ENCODE results near the gene GCNA. TPM values are rescaled to one million over a fixed set of nuclear protein-coding genes. Genes with fewer than 3 reads are reported as not detected.

GCNA gene
- total and polyA plus RNA-seq, 2 of the 13 experiments (the other 11 are each of a cell fraction or from before 2014, with no cell fraction given): 0.38 to 0.66 TPM

DNA sequence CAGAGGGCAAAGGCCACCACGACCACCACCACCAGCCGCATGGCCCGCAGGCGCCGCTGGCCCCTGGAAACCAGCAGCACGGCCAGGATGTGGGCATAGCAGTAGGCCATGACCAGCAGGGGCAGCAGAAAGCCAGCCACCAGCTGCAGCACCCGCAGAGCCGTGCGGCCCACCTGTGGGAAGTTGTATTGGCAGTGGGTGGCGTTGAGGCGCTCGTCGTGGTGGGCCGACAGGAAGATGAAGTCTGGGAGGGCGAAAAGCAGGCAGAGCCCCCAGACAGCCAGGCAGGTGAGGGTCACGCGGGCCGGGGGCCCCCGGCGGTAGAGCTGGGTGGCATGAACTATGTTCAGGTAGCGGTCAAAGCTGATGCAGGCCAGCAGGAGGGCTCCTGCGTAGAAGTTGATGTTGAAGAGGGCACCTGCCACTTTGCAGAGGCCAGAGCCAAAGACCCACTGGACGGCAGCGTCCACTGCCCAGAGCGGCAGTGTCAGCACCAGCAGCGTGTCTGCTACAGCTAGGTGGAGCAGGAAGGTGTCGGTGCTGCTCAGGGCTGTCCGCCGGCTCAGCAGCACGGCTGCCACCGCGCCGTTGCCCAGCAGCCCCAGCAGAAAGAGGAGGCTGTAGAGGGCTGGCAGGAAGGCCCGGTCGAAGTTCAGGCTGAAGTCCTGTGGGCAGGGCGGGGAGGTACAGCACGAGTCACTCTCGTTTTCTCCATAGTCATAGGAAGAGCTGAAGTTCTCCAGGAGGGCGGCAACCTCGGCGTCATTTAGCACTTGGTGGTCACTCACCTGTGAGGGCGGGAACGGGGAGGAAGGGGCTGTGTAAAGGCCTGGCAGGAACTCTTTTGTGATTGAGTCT, 38.7 kb downstream of the GCNA start:
- peak overlapping the region; percentile 36; the same call in 1 of the 2 replicates for H3K9ac ChIP-seq (ENCODE audit: insufficient read depth, low read depth, low read length)
- H3K4me3 ChIP-seq (replicated peaks in 1 of 3; ENCODE audit: insufficient read depth in 1 of 3, low read depth in 2 of 3, low read length in 3 of 3): peak overlapping the region; percentile 38 to 66 (median 45); a peak in 5 of 6 replicates
- in situ Hi-C loops (cut with HindIII; ENCODE audit: extremely low pct_ligation_motif_present, low pct_unique_long_range_greater_than_20kb) (no loop called here), intact Hi-C loops (cut with micrococcal nuclease; ENCODE audit: unreplicated experiment) (loop anchor here (2.0 kb wide), 1 partner anchor 34 kb away; no protein-coding TSS in a partner anchor)
- no peaks in the 10 kb centered on the region for H3K36me3 ChIP-seq (replicated peaks in 1 of 2; ENCODE audit: control insufficient read depth in 1 of 2, insufficient read depth in 2 of 2, low read length in 2 of 2)
- H3K27me3 ChIP-seq (ENCODE audit: control insufficient read depth in 1 of 2, insufficient read depth in 2 of 2, low read length in 2 of 2): no peaks in the 10 kb centered on the region
- H3K9me3 ChIP-seq (ENCODE audit: low read length): no peaks in the 10 kb centered on the region
- no peak overlapping the region for H2AFZ ChIP-seq (ENCODE audit: low read length)
- CTCF ChIA-PET (ENCODE audit: low intra/inter-chr PET ratio, low total read pairs): interaction anchor here (0.8 to 0.9 kb wide), 2 partner anchors 34 to 35 kb away, joined by 3 to 6 read pairs; no protein-coding TSS in a partner anchor
- WGBS (ENCODE audit: low lambda C conversion rate): 50% methylated on average over 4 of the region's 43 CpGs
- ATAC-seq (peak; percentile 92), FAIRE-seq (peak; percentile 8), DNase-seq (ENCODE audit: low spot score) (peak; percentile 31)
- H4K20me1 ChIP-seq (ENCODE audit: insufficient read depth, low read length): no peaks in the 10 kb centered on the region
- POLR2A ChIA-PET: interaction anchor here (0.8 kb wide), 1 partner anchor 12 kb away, joined by 4 read pairs; no protein-coding TSS in a partner anchor
- H3K79me2 ChIP-seq (ENCODE audit: insufficient read depth, low read length): no peaks in the 10 kb centered on the region
- H3K4me2 ChIP-seq (ENCODE audit: low read depth, low read length): peak overlapping the region; percentile 88
- BruUV-seq (replicated peaks): no TSS peak
- H3K4me1 ChIP-seq (ENCODE audit: insufficient read depth, low read length): peaks cover 9% of the 10 kb centered on the region
- no peak overlapping the region for H3K27ac ChIP-seq (ENCODE audit: extremely low read length, insufficient read depth, low read length)
- TF ChIP-seq NRL (CRISPR knock-in tag; IDR thresholded peaks at IDR 0.05; ENCODE audit: borderline replicate concordance) (no peak), HNF4A (CRISPR knock-in tag; IDR thresholded peaks at IDR 0.05) (peak; percentile 76), TBX3 (IDR thresholded peaks at IDR 0.05; ENCODE audit: borderline replicate concordance) (no peak), SALL1 (CRISPR knock-in tag; IDR thresholded peaks at IDR 0.05) (peak; percentile 37; the same call in 1 of the 2 replicates), AKAP8 (CRISPR knock-in tag; IDR thresholded peaks at IDR 0.05) (no peak), STAG1 (CRISPR knock-in tag; IDR thresholded peaks at IDR 0.05) (peak; percentile 36), ZBTB38 (CRISPR knock-in tag; IDR thresholded peaks at IDR 0.05) (0 out of 2 replicates have a peak, but pooled peaks have one; percentile 22), ZNF292 (CRISPR knock-in tag; IDR thresholded peaks at IDR 0.05; ENCODE audit: borderline replicate concordance, low read depth) (peak; percentile 74)
- TF ChIP-seq, protein P1, sequence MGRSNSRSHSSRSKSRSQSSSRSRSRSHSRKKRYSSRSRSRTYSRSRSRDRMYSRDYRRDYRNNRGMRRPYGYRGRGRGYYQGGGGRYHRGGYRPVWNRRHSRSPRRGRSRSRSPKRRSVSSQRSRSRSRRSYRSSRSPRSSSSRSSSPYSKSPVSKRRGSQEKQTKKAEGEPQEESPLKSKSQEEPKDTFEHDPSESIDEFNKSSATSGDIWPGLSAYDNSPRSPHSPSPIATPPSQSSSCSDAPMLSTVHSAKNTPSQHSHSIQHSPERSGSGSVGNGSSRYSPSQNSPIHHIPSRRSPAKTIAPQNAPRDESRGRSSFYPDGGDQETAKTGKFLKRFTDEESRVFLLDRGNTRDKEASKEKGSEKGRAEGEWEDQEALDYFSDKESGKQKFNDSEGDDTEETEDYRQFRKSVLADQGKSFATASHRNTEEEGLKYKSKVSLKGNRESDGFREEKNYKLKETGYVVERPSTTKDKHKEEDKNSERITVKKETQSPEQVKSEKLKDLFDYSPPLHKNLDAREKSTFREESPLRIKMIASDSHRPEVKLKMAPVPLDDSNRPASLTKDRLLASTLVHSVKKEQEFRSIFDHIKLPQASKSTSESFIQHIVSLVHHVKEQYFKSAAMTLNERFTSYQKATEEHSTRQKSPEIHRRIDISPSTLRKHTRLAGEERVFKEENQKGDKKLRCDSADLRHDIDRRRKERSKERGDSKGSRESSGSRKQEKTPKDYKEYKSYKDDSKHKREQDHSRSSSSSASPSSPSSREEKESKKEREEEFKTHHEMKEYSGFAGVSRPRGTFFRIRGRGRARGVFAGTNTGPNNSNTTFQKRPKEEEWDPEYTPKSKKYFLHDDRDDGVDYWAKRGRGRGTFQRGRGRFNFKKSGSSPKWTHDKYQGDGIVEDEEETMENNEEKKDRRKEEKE (IDR thresholded peaks at IDR 0.05): no peak
- TF ChIP-seq, protein P2, sequence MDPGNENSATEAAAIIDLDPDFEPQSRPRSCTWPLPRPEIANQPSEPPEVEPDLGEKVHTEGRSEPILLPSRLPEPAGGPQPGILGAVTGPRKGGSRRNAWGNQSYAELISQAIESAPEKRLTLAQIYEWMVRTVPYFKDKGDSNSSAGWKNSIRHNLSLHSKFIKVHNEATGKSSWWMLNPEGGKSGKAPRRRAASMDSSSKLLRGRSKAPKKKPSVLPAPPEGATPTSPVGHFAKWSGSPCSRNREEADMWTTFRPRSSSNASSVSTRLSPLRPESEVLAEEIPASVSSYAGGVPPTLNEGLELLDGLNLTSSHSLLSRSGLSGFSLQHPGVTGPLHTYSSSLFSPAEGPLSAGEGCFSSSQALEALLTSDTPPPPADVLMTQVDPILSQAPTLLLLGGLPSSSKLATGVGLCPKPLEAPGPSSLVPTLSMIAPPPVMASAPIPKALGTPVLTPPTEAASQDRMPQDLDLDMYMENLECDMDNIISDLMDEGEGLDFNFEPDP (CRISPR knock-in tag; conservative IDR thresholded peaks at IDR 0.05): no peak
- TF ChIP-seq, protein P3, sequence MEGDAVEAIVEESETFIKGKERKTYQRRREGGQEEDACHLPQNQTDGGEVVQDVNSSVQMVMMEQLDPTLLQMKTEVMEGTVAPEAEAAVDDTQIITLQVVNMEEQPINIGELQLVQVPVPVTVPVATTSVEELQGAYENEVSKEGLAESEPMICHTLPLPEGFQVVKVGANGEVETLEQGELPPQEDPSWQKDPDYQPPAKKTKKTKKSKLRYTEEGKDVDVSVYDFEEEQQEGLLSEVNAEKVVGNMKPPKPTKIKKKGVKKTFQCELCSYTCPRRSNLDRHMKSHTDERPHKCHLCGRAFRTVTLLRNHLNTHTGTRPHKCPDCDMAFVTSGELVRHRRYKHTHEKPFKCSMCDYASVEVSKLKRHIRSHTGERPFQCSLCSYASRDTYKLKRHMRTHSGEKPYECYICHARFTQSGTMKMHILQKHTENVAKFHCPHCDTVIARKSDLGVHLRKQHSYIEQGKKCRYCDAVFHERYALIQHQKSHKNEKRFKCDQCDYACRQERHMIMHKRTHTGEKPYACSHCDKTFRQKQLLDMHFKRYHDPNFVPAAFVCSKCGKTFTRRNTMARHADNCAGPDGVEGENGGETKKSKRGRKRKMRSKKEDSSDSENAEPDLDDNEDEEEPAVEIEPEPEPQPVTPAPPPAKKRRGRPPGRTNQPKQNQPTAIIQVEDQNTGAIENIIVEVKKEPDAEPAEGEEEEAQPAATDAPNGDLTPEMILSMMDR (CRISPR knock-in tag; IDR thresholded peaks at IDR 0.05): peak; percentile 49
- TF ChIP-seq, protein P4, sequence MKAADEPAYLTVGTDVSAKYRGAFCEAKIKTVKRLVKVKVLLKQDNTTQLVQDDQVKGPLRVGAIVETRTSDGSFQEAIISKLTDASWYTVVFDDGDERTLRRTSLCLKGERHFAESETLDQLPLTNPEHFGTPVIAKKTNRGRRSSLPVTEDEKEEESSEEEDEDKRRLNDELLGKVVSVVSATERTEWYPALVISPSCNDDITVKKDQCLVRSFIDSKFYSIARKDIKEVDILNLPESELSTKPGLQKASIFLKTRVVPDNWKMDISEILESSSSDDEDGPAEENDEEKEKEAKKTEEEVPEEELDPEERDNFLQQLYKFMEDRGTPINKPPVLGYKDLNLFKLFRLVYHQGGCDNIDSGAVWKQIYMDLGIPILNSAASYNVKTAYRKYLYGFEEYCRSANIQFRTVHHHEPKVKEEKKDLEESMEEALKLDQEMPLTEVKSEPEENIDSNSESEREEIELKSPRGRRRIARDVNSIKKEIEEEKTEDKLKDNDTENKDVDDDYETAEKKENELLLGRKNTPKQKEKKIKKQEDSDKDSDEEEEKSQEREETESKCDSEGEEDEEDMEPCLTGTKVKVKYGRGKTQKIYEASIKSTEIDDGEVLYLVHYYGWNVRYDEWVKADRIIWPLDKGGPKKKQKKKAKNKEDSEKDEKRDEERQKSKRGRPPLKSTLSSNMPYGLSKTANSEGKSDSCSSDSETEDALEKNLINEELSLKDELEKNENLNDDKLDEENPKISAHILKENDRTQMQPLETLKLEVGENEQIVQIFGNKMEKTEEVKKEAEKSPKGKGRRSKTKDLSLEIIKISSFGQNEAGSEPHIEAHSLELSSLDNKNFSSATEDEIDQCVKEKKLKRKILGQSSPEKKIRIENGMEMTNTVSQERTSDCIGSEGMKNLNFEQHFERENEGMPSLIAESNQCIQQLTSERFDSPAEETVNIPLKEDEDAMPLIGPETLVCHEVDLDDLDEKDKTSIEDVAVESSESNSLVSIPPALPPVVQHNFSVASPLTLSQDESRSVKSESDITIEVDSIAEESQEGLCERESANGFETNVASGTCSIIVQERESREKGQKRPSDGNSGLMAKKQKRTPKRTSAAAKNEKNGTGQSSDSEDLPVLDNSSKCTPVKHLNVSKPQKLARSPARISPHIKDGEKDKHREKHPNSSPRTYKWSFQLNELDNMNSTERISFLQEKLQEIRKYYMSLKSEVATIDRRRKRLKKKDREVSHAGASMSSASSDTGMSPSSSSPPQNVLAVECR (CRISPR knock-in tag; IDR thresholded peaks at IDR 0.05; ENCODE audit: borderline replicate concordance): peak; percentile 34; the same call in 1 of the 2 replicates
